Caco-2 (cell line): ENCODE results near the gene TFAM. TPM values are rescaled to one million over a fixed set of nuclear protein-coding genes. Genes with fewer than 3 reads are reported as not detected.
"Not testable (repeated sequence)": the region's sequence is repeated elsewhere in the genome, so short reads cannot be mapped to it uniquely, and the experiment has no call there.

Experiments used
- BruUV-seq: library from RNA; stranded (reverse); fragments of 400-500 nt; replicated peaks from 2 replicates; lab custom pipeline; 2021; lab: Mats Ljungman, UMichigan
- CTCF ChIA-PET: fragments of 300-600 bp; sonication (Branson Sonifier 250); formaldehyde crosslinking; loops from one replicate; lab custom pipeline; 2022; ENCODE audit warnings: antibody characterized with exemption; lab: Charles Lee
- POLR2A ChIA-PET: fragments of 300-600 bp; sonication (Branson Sonifier 250); formaldehyde crosslinking; loops from one replicate; lab custom pipeline; 2022; ENCODE audit warnings: antibody characterized with exemption; lab: Charles Lee
- DNase-seq, 2 experiments: peaks; one replicate each; pipeline versions ENCODE4 v3.0.0 to v3.0.0-alpha.2; 2020 to 2022
- H3K27me3 ChIP-seq: replicated peaks from 2 replicates; pipeline ENCODE4 v1.6.0; 2011; ENCODE audit warnings: low read length; ENCODE audit not compliant: control insufficient read depth, insufficient read depth
- H3K36me3 ChIP-seq: 2 replicates; pipeline ENCODE4 v1.5.1; 2011; ENCODE audit warnings: low read length; ENCODE audit not compliant: control insufficient read depth, insufficient read depth
- H3K4me1 ChIP-seq: fragments of 250-450 bp; sonication (Bioruptor Pico); 2 replicates; pipeline ENCODE4 v1.5.1; 2020; ENCODE audit warnings: mild to moderate bottlenecking
- H3K4me3 ChIP-seq: 2 replicates; pipeline ENCODE4 v1.5.1; 2011; ENCODE audit warnings: low read depth, mild to moderate bottlenecking, control low read depth, low read length
- H3K9me3 ChIP-seq: fragments of 250-450 bp; sonication (Bioruptor Pico); 2 replicates; pipeline ENCODE4 v1.5.1; 2020; ENCODE audit warnings: mild to moderate bottlenecking, moderate library complexity
- H3K27ac Mint-ChIP-seq: one replicate; pipeline ENCODE4 v1.8.0; 2022; ENCODE audit warnings: mixed read lengths; ENCODE audit not compliant: unreplicated experiment
- H3K27me3 Mint-ChIP-seq: one replicate; pipeline ENCODE4 v1.8.0; 2022; ENCODE audit warnings: mixed read lengths; ENCODE audit not compliant: insufficient read depth, unreplicated experiment
- H3K36me3 Mint-ChIP-seq: one replicate; pipeline ENCODE4 v1.8.0; 2022; ENCODE audit warnings: mild to moderate bottlenecking, mixed read lengths; ENCODE audit not compliant: insufficient read depth, unreplicated experiment
- H3K4me1 Mint-ChIP-seq: one replicate; pipeline ENCODE4 v1.8.0; 2022; ENCODE audit warnings: low read depth, mixed read lengths; ENCODE audit not compliant: unreplicated experiment
- H3K4me3 Mint-ChIP-seq: one replicate; pipeline ENCODE4 v1.8.0; 2022; ENCODE audit warnings: mild to moderate bottlenecking, moderate library complexity, mixed read lengths; ENCODE audit not compliant: unreplicated experiment
- H3K9me3 Mint-ChIP-seq: one replicate; pipeline ENCODE4 v1.8.0; 2022; ENCODE audit warnings: mixed read lengths; ENCODE audit not compliant: unreplicated experiment
- intact Hi-C: fragments of 100-400 bp; cut with micrococcal nuclease; formaldehyde crosslinking; loops from one replicate; pipeline ENCODE4 v1.10.0; 2022; ENCODE audit not compliant: unreplicated experiment
- total RNA-seq: library from RNA; stranded (reverse); gene quantifications from 2 replicates; pipeline ENCODE4 v1.2.3, GENCODE V29; 2022
- TF ChIP-seq, protein P1 (sequence below), 2 experiments: fragments of 200-600 bp in 1 of 2; IDR thresholded peaks; 1 replicate in 1 of 2; 2 replicates in 1 of 2; pipeline versions ENCODE4 v1.5.1 to v1.8.0; 2011 to 2022; ENCODE audit warnings: antibody characterized with exemption in 1 of 2, control low read depth in 1 of 2, inconsistent platforms in 1 of 2, low read depth in 1 of 2, low read length in 1 of 2, mild to moderate bottlenecking in 1 of 2, moderate library complexity in 1 of 2; ENCODE audit not compliant: insufficient read depth in 1 of 2, severe bottlenecking in 1 of 2, unreplicated experiment in 1 of 2

The TFAM gene
- total RNA-seq, 1 experiment from 2014 or later: 228 TPM

DNA sequence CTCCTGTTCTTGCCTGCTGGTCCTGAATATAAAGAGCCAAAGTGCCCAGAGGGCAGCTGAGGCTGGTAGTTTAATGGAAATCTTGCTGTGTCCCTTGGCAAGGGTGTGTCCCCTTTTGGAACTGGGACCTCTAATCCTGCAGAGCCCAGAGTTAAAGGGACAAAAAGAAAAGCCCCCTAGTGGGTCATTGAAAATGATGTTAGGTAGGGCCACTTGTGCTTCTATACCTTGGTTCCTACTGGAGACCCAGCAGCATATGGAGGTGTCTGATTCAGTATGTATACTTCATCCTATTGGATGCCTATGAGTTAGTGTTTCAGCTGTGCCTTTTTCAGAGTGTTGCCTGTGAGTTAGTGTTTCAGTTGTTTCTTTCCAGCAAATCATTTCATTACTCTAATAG is 30.5 kb downstream of the TFAM start:
- Mint-ChIP-seq H3K36me3 (no peaks in the 10 kb centered on the region), H3K27ac (peak overlapping the region; percentile 38), H3K4me1 (peaks cover 37% of the 10 kb centered on the region), H3K4me3 (no peak overlapping the region), H3K27me3 (no peaks in the 10 kb centered on the region), H3K9me3 (peaks cover 15% of the 10 kb centered on the region)
- intact Hi-C loops: loop anchor here (2.0 to 10.0 kb wide), 2 partner anchors 399 to 537 kb away; no protein-coding TSS in a partner anchor
- Histone ChIP-seq H3K4me3 (no peak overlapping the region), H3K9me3 (no peaks in the 10 kb centered on the region; the same call in 1 of the 2 replicates), H3K4me1 (peaks cover 35% of the 10 kb centered on the region), H3K36me3 (no peaks in the 10 kb centered on the region), H3K27me3 (no peaks in the 10 kb centered on the region)
- TF ChIP-seq, protein P1, sequence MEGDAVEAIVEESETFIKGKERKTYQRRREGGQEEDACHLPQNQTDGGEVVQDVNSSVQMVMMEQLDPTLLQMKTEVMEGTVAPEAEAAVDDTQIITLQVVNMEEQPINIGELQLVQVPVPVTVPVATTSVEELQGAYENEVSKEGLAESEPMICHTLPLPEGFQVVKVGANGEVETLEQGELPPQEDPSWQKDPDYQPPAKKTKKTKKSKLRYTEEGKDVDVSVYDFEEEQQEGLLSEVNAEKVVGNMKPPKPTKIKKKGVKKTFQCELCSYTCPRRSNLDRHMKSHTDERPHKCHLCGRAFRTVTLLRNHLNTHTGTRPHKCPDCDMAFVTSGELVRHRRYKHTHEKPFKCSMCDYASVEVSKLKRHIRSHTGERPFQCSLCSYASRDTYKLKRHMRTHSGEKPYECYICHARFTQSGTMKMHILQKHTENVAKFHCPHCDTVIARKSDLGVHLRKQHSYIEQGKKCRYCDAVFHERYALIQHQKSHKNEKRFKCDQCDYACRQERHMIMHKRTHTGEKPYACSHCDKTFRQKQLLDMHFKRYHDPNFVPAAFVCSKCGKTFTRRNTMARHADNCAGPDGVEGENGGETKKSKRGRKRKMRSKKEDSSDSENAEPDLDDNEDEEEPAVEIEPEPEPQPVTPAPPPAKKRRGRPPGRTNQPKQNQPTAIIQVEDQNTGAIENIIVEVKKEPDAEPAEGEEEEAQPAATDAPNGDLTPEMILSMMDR (IDR thresholded peaks at IDR 0.05; ENCODE audit: insufficient read depth in 1 of 2, low read depth in 1 of 2, low read length in 1 of 2, severe bottlenecking in 1 of 2, unreplicated experiment in 1 of 2): no peak
- DNase-seq: no peak
- no TSS peak for BruUV-seq
- POLR2A ChIA-PET: no interaction called here
- CTCF ChIA-PET: interaction anchor here (1.1 to 1.2 kb wide), 2 partner anchors 39 to 115 kb away, joined by 3 read pairs; no protein-coding TSS in a partner anchor

DNA sequence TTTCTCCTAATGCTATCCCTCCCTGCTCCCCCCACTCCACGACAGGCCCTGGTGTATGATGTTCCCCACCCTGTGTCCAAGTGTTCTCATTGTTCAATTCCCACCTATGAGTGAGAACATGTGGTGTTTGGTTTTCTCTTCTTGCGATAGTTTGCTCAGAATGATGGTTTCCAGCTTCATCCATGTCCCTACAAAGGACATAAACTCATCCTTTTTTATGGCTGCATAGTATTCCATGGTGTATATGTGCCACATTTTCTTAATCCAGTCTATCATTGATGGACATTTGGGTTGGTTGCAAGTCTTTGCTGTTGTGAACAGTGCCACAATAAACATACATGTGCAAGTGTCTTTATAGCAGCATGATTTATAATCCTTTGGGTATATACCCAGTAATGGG is 32.7 kb downstream of the TFAM start:
- H3K27me3 ChIP-seq, CTCF ChIA-PET, H3K27me3 Mint-ChIP-seq, H3K27ac Mint-ChIP-seq, DNase-seq, H3K36me3 Mint-ChIP-seq, POLR2A ChIA-PET, H3K36me3 ChIP-seq, H3K4me3 Mint-ChIP-seq, H3K9me3 ChIP-seq, BruUV-seq, H3K4me3 ChIP-seq: not testable (repeated sequence)
- Mint-ChIP-seq H3K4me1 (peaks cover 26% of the 10 kb centered on the region), H3K9me3 (peaks cover 28% of the 10 kb centered on the region)
- intact Hi-C loops: loop anchor here (10.0 kb wide), 1 partner anchor 397 kb away; no protein-coding TSS in a partner anchor
- H3K4me1 ChIP-seq: peaks cover 25% of the 10 kb centered on the region

DNA sequence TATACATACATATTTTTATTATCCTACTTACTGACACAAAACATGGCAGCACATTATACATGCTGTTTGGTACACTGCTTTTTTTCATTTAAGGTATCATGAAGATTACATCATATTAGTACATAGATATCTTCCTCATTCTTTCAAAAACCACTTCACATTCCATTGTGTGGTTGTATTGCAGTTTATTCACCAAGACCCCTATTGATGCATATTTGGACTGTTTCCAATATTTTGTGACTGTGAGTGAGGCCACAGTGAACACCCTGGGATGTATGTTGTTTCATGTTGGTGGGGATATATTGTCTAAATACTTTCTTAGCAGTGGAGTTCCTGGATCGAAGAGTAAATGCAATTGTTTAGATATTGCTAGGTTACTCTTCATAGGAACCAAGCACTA is 39.0 kb downstream of the TFAM start:
- no peaks in the 10 kb centered on the region for H3K4me1 Mint-ChIP-seq
- Histone ChIP-seq H3K27me3 (no peaks in the 10 kb centered on the region; the same call in 1 of the 2 replicates), H3K4me3 (no peak overlapping the region), H3K36me3 (no peaks in the 10 kb centered on the region), H3K4me1 (peaks cover 8% of the 10 kb centered on the region; the same call in 1 of the 2 replicates), H3K9me3 (peaks cover 40% of the 10 kb centered on the region)
- DNase-seq: no peak
- no peaks in the 10 kb centered on the region for H3K36me3 Mint-ChIP-seq
- no TSS peak for BruUV-seq
- H3K27ac Mint-ChIP-seq: no peak overlapping the region
- H3K9me3 Mint-ChIP-seq: peaks cover 73% of the 10 kb centered on the region
- intact Hi-C loops: no loop called here
- TF ChIP-seq, protein P1 (IDR thresholded peaks at IDR 0.05; ENCODE audit: insufficient read depth in 1 of 2, low read depth in 1 of 2, low read length in 1 of 2, severe bottlenecking in 1 of 2, unreplicated experiment in 1 of 2): no peak
- CTCF ChIA-PET: no interaction called here
- H3K27me3 Mint-ChIP-seq: no peaks in the 10 kb centered on the region
- no peak overlapping the region for H3K4me3 Mint-ChIP-seq
- POLR2A ChIA-PET: no interaction called here

DNA sequence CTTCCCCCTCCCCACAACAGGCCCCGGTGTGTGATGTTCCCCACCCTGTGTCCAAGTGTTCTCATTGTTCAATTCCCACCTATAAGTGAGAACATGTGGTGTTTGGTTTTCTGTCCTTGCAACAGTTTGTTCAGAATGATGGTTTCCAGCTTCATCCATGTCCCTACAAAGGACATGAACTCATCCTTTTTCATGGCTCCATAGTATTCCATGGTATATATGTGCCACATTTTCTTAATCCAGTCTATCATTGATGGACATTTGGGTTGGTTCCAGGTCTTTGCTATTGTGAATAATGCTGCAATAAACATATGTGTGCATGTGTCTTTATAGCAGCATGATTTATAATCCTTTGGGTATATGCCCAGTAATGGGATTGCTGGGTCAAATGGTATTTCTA is 43.2 kb downstream of the TFAM start:
- peaks cover 32% of the 10 kb centered on the region for H3K9me3 ChIP-seq
- H3K4me3 Mint-ChIP-seq, H3K27me3 Mint-ChIP-seq, intact Hi-C loops, H3K36me3 Mint-ChIP-seq, BruUV-seq, DNase-seq, H3K4me1 Mint-ChIP-seq, CTCF ChIA-PET, H3K27ac Mint-ChIP-seq, H3K27me3 ChIP-seq, H3K4me1 ChIP-seq, H3K4me3 ChIP-seq, POLR2A ChIA-PET, H3K36me3 ChIP-seq: not testable (repeated sequence)
- H3K9me3 Mint-ChIP-seq: peaks cover 53% of the 10 kb centered on the region
